ENCODE results near the gene WBP1.

DNA sequence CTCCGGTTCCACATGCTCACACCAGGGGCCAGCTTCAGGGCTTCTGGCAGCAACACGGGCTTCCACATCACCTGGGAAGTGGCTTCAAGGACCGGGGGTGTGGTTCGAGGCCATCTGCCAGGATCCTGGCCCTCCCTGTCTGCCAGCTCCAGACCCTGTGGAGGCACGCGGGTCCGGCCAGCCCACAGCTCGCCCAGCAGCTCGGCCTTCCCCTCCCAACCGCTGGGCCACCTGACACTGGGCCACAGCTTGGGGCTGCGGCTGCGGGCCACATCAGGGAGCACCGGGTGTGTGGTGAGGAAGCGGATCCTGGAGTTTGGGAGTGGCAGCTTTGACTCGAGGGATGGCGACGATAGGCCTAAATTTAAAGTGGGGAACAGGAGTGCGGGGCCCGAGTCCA is 43.8 kb upstream of the WBP1 start:
- TF ChIP-seq, protein P1, sequence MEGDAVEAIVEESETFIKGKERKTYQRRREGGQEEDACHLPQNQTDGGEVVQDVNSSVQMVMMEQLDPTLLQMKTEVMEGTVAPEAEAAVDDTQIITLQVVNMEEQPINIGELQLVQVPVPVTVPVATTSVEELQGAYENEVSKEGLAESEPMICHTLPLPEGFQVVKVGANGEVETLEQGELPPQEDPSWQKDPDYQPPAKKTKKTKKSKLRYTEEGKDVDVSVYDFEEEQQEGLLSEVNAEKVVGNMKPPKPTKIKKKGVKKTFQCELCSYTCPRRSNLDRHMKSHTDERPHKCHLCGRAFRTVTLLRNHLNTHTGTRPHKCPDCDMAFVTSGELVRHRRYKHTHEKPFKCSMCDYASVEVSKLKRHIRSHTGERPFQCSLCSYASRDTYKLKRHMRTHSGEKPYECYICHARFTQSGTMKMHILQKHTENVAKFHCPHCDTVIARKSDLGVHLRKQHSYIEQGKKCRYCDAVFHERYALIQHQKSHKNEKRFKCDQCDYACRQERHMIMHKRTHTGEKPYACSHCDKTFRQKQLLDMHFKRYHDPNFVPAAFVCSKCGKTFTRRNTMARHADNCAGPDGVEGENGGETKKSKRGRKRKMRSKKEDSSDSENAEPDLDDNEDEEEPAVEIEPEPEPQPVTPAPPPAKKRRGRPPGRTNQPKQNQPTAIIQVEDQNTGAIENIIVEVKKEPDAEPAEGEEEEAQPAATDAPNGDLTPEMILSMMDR (conservative IDR thresholded peaks at IDR 0.05 in 1 of 2, IDR thresholded peaks at IDR 0.05 in 1 of 2; ENCODE audit: low read depth in 1 of 2, low read length in 2 of 2), result no peak
- TF ChIP-seq EZH2 (IDR thresholded peaks at IDR 0.05; ENCODE audit: low read length, missing control alignments), result no peak

Measured in fibroblast of lung (primary cell).